GM18499 (cell line): ENCODE measurements around the gene NECAB3.
"Not testable (repeated sequence)": the region's sequence is repeated elsewhere in the genome, so short reads cannot be mapped to it uniquely, and the experiment has no call there.

Source experiments
- ATAC-seq: cut with Tn5 transposase; IDR thresholded peaks from one replicate; pipeline ENCODE4 v1.9.1; 2021; ENCODE audit warnings: moderate number of reproducible peaks; ENCODE audit not compliant: insufficient read depth, unreplicated experiment

NECAB3 gene

DNA sequence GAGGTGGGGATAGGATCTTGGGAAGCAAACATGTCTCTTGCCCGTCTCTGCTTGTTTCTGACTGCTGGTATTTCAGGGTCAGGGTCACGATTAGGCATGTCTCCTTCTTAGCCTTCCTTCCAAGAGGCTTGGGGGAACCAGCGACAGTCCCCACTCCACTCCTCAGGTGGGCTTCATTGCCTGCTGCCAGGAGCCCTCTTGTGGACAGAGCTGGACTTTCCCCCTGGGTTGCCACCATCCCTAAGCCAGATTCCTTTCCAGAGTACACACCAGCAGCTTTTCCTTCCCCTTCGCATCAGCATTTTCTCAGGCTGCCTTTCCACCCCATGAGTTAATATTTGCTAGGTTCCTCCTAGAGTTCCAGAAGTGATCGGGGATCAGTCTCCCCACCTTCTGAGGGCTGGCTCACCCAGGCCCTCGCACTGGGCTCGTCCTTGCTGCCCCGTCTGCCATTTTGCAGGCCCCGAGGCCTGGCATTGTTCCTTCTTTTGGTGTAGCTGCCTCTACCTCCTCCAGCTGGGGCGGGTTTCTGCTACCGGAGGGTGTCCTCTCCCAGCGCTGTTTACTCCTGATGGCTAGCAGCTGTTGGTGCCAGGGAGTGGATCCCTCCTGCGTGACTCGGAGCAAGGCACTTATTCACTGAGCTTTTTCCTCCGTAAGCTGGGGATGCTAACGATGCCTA, 20.9 kb downstream of the NECAB3 start:
- no peak for ATAC-seq

DNA sequence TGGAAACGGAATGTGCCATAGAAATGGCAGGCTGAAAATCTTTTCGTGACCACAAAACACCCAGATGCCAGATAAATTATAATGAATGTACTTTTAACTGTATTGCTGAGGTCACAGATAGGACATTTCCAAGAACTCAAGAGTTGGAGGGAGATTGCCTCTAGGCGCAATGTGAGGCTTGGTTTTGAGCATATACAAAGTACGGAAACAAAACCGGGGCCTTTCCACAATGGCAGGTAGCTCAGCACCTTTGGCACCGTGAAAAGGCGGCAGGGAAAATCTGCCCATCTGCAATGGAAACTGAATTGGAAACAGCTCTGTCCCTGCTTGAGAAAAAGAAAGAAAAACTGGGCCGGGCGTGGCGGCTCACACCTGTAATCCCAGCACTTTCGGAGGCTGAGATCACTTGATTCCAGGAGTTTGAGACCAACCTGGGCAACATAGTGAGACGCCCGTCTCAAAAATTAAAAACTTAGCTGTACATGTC, 22.6 kb downstream of the NECAB3 start:
- ATAC-seq: no peak

DNA sequence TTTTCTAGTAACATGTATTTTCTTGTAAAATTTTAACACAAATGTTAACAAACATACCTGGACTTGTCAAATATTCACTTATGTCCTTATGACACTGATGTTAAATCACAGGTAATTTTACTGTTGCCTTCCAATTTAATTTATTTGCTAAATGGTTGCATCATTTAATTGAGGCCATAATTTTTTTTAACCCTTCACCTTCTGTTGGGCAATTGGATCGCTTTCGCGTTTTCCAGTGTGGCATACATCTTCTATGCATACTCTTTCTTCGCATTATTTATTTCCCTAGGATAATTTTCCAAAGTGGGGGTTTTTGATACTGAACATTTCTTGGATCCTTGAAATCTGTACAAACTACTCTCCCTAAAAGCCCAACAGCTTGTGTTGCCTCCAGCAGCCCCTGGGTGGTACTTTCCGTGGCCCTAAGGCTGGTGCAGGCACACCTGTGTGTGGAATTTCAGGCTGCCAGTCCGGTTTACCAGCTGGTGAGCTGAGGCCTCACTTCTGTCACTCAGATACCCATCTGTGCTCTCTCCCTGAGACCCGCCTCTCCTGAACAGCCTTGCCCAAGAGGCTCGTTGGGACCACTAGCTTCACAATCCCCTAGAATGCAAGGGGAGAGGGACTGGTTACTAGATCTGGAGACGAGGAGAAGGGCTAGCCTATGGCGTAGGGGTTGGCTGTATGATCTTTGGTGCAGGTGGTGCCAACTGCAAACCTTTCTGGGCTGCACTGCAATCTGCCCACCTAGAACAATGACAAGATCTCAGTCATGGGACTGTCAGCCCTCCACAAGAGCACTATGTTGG, 23.3 kb downstream of the NECAB3 start:
- no peak for ATAC-seq

- ATAC-seq: no peak
Observed at GRCh38 chr20:33650111-33650752, 24.0 kb downstream of the NECAB3 start.

DNA sequence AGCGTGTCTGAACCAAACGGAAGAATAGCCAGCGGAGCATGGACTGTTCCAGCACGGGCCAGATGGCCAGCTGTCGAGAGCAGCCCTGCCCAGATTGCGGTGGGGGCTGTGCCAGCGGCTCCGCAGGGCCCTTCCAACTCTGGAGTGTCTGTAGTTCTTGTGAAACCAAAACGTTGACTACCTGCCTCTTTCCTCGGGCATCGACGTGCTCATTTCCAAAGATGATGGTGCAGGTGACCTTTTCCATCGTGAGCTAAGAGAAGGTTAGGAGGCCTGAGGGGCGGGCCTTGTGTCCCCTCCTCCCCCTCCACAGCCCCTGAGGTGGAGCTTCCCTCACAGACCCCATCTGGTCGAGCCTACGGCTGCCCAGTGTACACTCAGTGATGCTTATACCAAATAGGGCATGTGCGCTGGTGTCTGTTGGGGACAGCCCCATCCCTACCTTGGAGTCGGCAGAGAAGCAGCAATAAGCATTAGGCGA, 25.0 kb downstream of the NECAB3 start:
- ATAC-seq: no peak

GRCh38 chr20:33648396-33649004, 25.7 kb downstream of the NECAB3 start:
- ATAC-seq: no peak

DNA sequence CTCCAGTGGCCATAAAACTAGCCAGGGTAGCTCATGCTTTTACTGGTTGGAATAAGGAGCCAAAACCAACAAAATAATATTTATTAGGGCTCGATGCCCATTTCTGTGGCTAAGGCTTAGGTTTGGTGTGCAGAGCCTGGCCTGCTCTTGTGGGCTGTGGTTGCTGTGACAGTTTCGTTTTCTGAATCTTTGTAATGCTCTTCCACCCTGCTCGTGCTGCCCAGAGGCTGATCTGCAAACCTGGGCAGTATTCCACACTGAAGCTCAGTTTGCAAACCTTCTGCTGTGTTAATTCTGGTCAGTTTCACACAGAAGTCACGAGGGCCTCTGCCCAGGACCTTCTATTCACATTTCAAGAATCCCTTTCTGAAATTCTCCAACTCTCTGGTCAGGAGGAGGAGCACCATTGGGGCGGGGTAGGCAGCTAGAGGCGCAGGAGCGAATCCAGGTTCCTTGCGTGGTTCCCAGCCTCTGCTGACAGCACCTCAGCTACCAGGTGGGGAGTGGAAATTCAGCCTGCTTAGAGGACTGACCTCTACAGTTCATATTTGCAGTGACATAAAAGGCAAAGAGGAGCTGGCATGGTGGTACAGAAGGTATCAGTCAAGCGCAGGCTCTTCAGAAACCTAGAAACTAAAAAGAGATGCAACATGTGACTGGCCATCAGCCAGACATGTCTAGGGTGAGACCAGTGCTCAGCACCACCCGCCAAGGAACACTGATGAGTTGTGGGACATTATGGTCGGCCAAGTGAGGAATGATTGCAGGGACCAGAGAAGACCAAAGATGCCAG, 26.4 kb downstream of the NECAB3 start:
- ATAC-seq: no peak

DNA sequence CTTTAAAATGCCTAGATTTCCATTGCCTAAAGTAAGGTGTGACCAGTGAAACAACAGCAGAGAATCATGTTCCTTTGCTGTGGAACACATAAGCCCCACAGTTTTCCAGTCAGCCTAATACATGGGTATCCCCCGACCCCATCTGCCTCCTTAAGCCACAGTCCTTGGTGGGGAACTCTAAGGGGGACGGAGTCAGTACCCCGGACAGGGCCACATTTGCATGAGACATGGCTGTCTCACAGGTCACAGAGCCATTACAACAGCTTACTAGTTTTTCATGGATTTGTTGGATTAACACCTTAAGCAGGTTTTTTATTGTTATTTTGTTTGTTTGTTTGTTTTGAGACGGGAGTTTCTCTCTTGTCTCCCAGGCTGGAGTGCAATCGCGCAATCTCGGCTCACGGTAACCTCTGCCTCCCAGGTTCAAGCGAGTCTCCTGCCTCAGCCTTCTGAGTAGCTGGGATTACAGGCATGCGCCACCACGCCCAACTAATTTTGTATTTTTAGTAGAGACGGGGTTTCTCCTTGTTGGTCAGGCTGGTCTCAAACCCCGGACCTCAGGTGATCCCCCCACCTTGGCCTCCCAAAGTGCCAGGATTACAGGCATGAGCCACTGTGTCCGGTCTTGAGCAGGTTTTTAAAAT, 27.1 kb downstream of the NECAB3 start:
- not testable (repeated sequence) for ATAC-seq

GRCh38 chr20:33646191-33646590, 28.0 kb downstream of the NECAB3 start:
- ATAC-seq: no peak

DNA sequence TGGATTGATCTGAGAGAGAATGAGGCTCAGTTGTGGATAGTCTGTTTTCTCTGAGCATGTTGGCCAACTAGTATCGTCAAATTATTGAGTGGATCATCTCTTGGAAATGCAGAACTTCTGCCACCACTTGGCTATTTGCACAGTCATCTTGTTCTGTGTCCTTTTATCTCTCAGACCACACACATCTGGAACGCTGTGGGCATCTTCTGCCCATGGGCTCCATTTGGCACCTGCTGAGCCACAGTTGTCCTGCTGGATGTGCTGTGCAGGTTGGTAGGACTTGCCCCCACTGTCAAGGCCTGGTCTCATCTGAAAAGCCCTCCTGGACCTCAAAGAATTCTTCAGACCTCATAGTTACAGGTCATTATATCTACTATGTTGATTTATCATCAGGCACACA, 28.8 kb downstream of the NECAB3 start:
- no peak for ATAC-seq

DNA sequence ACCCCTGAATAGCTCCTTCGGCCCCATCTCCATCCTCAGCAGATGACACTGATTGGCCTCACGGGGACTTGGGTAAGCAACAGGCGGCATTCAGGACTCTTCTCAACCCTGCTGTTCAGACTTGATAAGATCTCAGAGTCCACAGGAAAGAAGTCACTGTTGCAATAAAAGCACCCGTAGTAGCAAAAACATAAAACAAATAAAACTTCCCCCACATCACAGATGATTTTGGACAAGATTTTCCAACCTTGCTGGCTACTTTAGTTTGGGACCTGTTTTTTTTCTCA, 29.2 kb downstream of the NECAB3 start:
- ATAC-seq: no peak

DNA sequence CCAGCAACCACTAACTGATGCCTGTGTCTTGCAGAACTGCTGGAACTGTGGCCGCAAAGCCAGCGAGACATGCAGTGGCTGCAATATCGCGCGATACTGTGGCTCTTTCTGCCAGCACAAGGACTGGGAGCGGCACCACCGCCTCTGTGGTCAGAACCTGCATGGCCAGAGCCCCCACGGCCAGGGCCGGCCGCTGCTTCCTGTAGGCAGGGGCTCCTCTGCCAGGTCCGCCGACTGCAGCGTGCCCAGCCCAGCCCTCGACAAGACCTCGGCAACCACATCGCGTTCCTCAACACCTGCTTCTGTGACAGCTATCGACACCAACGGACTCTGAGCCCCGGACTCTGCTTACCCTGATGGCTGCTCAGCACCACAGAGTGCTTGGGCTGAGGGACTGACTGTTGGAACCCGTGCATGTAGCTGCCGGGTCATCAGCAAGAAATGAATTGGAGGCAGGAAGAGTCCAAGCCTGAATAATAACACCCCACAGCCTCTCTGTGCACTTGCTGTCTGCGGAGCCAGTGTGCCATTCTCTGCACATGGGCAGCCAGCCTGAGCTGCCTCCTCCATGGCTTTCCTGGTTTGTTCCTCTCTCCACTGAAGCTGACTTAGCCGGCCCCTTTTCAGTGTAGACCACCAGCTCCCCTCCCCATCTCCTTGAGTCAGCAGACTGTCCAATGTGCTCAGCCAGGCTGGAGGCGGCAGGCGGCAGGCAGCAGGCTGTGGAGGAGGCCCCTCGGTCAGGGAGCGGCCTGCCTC, 29.7 kb downstream of the NECAB3 start:
- ATAC-seq: no peak

- ATAC-seq: no peak
Observed at GRCh38 chr20:33640287-33640686, 33.9 kb downstream of the NECAB3 start.

GRCh38 chr20:33636776-33637175, 37.5 kb downstream of the NECAB3 start:
- ATAC-seq: no peak

- ATAC-seq: no peak
Observed at GRCh38 chr20:33635341-33635740, 38.9 kb downstream of the NECAB3 start.

DNA sequence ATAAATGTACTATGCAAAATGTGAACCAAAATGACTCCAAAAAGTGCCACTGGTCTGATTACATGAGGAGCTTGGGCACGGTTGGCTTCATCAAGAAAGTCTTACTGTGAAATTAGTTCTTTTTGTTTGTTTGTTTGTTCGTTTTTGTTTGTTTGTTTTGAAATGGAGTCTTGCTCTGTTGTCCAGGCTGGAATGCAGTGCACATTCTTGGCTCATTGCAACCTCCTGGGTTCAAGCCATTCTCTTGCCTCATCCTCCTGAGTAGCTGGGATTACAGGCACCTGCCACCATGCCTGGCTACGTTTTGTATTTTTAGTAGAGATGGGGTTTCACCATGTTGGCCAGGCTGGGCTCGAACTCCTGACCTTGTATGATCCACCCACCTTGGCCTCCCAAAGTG, 42.3 kb downstream of the NECAB3 start:
- not testable (repeated sequence) for ATAC-seq

DNA sequence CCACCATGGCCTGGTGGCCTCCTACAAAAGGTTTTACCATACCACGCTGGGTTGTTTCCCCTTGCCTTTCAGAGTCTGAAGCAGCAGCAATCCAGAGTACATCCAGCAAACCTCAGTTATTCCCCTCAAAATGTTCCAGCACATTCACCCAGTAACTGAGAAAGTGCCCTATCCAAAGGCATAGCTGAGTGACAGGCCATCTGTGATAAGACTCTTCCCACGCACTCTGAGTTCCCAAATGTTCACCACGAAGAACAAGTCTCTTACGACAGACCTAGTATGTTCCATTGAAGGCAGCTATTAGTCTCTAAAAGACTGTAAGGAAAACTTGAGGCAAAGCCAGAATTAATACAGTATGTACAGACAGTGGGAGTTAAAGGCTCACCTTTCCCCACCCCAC, 43.7 kb downstream of the NECAB3 start:
- ATAC-seq: no peak

DNA sequence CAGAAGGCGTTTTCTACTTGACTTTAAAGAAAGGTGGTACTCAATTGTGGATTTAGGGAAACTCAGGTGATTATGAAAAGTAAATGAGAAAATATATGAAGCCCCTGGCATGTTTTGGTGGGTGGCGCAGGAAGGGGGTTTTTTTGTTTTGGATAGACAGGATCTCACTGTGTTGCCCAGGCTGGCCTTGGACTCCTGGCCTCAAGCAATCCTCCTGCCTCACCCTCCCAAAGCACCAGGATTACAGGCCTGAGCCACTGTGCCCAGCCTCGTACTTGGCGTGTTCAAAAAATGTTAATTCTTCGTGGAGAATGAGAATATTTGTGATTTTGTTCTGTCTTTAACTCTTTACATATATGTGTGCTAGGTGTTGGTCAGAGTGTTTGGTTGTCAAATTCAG, 44.2 kb downstream of the NECAB3 start:
- ATAC-seq: no peak

DNA sequence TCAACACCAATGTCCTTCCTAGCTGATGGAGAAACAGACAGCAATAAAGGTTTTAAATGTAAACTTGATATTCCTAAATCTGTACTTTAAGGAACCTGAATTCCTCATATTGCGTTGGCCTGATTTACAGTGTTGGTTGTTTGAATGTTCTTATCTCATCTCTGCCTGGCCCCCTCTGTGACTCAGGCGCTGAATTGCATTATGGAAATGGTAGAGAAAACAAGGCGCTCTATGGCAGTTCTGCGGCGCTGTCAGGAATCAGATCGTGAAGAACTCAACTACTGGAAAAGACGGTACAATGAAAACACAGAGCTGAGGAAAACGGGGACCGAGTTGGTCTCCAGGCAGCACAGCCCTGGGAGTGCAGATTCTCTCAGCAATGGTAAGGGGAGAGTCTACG, 44.7 kb downstream of the NECAB3 start:
- no peak for ATAC-seq
